ENCODE data around the gene SNRNP200. TPM values are rescaled to one million over a fixed set of nuclear protein-coding genes. Genes with fewer than 3 reads are reported as not detected.

SNRNP200 gene
- total RNA-seq, 1 experiment from 2014 or later = 115 TPM

GRCh38 chr2:96240341-96241038 is 64.9 kb downstream of the SNRNP200 start:
- intact Hi-C loops (cut with micrococcal nuclease) = no loop called here
- Mint-ChIP-seq H3K4me3 (ENCODE audit: unreplicated experiment) (no peak overlapping the region), H3K36me3 (ENCODE audit: insufficient read depth, unreplicated experiment) (peaks cover 18% of the 10 kb centered on the region), H3K9me3 (ENCODE audit: unreplicated experiment) (no peaks in the 10 kb centered on the region), H3K4me1 (ENCODE audit: insufficient read depth, unreplicated experiment) (peaks cover 5% of the 10 kb centered on the region), H3K27ac (ENCODE audit: low read depth, unreplicated experiment) (no peak overlapping the region), H3K27me3 (ENCODE audit: insufficient read depth, unreplicated experiment) (no peaks in the 10 kb centered on the region)
- TF ChIP-seq CTCF (IDR thresholded peaks at IDR 0.05; ENCODE audit: unreplicated experiment) = no peak
- BruUV-seq (replicated peaks) = no TSS peak
- no peak for DNase-seq (ENCODE audit: unreplicated experiment)
- POLR2A ChIA-PET = interaction anchor here (0.6 to 3.6 kb wide), 6 partner anchors 9 to 499 kb away, joined by 3 to 28 read pairs (median 4); partner anchors contain the start of gene STARD7
- CTCF ChIA-PET = interaction anchor here (1.3 to 1.9 kb wide), 4 partner anchors 19 to 248 kb away, joined by 4 to 10 read pairs (median 4); partner anchors contain the start of gene STARD7

- Mint-ChIP-seq H3K36me3 (ENCODE audit: insufficient read depth, unreplicated experiment) (peaks cover 18% of the 10 kb centered on the region), H3K27me3 (ENCODE audit: insufficient read depth, unreplicated experiment) (no peaks in the 10 kb centered on the region), H3K27ac (ENCODE audit: low read depth, unreplicated experiment) (no peak overlapping the region), H3K4me3 (ENCODE audit: unreplicated experiment) (no peak overlapping the region), H3K9me3 (ENCODE audit: unreplicated experiment) (no peaks in the 10 kb centered on the region), H3K4me1 (ENCODE audit: insufficient read depth, unreplicated experiment) (peaks cover 5% of the 10 kb centered on the region)
- intact Hi-C loops (cut with micrococcal nuclease) = no loop called here
- ChIA-PET POLR2A (interaction anchor here (1.7 to 3.6 kb wide), 3 partner anchors 11 to 31 kb away, joined by 4 to 28 read pairs (median 20); partner anchors contain the start of gene STARD7), CTCF (interaction anchor here (0.5 to 1.9 kb wide), 6 partner anchors 19 to 539 kb away, joined by 3 to 10 read pairs (median 4); partner anchors contain the start of gene STARD7)
- BruUV-seq (replicated peaks) = no TSS peak
- no peak for DNase-seq (ENCODE audit: unreplicated experiment)
- no peak for TF ChIP-seq CTCF (IDR thresholded peaks at IDR 0.05; ENCODE audit: unreplicated experiment)
Measured at GRCh38 chr2:96239745-96240264, 65.5 kb downstream of the SNRNP200 start.

- Mint-ChIP-seq H3K27ac (ENCODE audit: low read depth, unreplicated experiment) (no peak overlapping the region), H3K27me3 (ENCODE audit: insufficient read depth, unreplicated experiment) (no peaks in the 10 kb centered on the region), H3K4me3 (ENCODE audit: unreplicated experiment) (no peak overlapping the region), H3K9me3 (ENCODE audit: unreplicated experiment) (no peaks in the 10 kb centered on the region), H3K36me3 (ENCODE audit: insufficient read depth, unreplicated experiment) (peaks cover 18% of the 10 kb centered on the region), H3K4me1 (ENCODE audit: insufficient read depth, unreplicated experiment) (peaks cover 5% of the 10 kb centered on the region)
- no peak for TF ChIP-seq CTCF (IDR thresholded peaks at IDR 0.05; ENCODE audit: unreplicated experiment)
- DNase-seq (ENCODE audit: unreplicated experiment) = no peak
- BruUV-seq (replicated peaks) = no TSS peak
- intact Hi-C loops (cut with micrococcal nuclease) = no loop called here
- CTCF ChIA-PET = interaction anchor here (0.5 to 1.9 kb wide), 6 partner anchors 18 to 281 kb away, joined by 3 to 10 read pairs (median 4); partner anchors contain the start of gene STARD7
- POLR2A ChIA-PET = interaction anchor here (0.7 to 3.6 kb wide), 4 partner anchors 10 to 82 kb away, joined by 4 to 28 read pairs (median 12); partner anchors contain the start of gene STARD7
Measured at GRCh38 chr2:96239091-96239490, 66.3 kb downstream of the SNRNP200 start.

- Mint-ChIP-seq H3K4me1 (ENCODE audit: insufficient read depth, unreplicated experiment) (peaks cover 5% of the 10 kb centered on the region), H3K9me3 (ENCODE audit: unreplicated experiment) (no peaks in the 10 kb centered on the region), H3K27ac (ENCODE audit: low read depth, unreplicated experiment) (no peak overlapping the region), H3K36me3 (ENCODE audit: insufficient read depth, unreplicated experiment) (peaks cover 14% of the 10 kb centered on the region), H3K4me3 (ENCODE audit: unreplicated experiment) (no peak overlapping the region), H3K27me3 (ENCODE audit: insufficient read depth, unreplicated experiment) (no peaks in the 10 kb centered on the region)
- intact Hi-C loops (cut with micrococcal nuclease) = no loop called here
- BruUV-seq (replicated peaks) = no TSS peak
- CTCF ChIA-PET = interaction anchor here (0.6 to 0.9 kb wide), 2 partner anchors 9 to 19 kb away, joined by 3 read pairs; no protein-coding TSS in a partner anchor
- POLR2A ChIA-PET = interaction anchor here (0.7 to 1.7 kb wide), 2 partner anchors 9 to 339 kb away, joined by 3 to 4 read pairs; no protein-coding TSS in a partner anchor
- no peak for DNase-seq (ENCODE audit: unreplicated experiment)
- no peak for TF ChIP-seq CTCF (IDR thresholded peaks at IDR 0.05; ENCODE audit: unreplicated experiment)
Measured at GRCh38 chr2:96238266-96238665, 67.1 kb downstream of the SNRNP200 start.
